ENCODE results near the gene ENDOU. TPM values are rescaled to one million over a fixed set of nuclear protein-coding genes. Genes with fewer than 3 reads are reported as not detected.

Gene ENDOU
- total RNA-seq, 4 donors from 2014 or later, result 2.1 to 2.7 (median 2.2) TPM

- DNase-seq (ENCODE audit: low spot score), result no peak
- no peak for ATAC-seq (ENCODE audit: low FRiP score)
- TF ChIP-seq CTCF (IDR thresholded peaks at IDR 0.05), result no peak
Observed at GRCh38 chr12:47743311-47743860, 18.1 kb upstream of the ENDOU start.

GRCh38 chr12:47742253-47742825, 17.0 kb upstream of the ENDOU start:
- peak in 2 of 3 donors; percentile 79 to 95 for TF ChIP-seq CTCF (IDR thresholded peaks at IDR 0.05)
- DNase-seq (ENCODE audit: low spot score) (peak; percentile 80), ATAC-seq (ENCODE audit: low FRiP score) (no peak)

GRCh38 chr12:47741340-47741703, 16.0 kb upstream of the ENDOU start:
- peak; percentile 39 for DNase-seq (ENCODE audit: low spot score)
- no peak for TF ChIP-seq CTCF (IDR thresholded peaks at IDR 0.05)
- no peak for ATAC-seq (ENCODE audit: low FRiP score)

- peak; percentile 9 for ATAC-seq (ENCODE audit: low FRiP score)
- no peak for TF ChIP-seq CTCF (IDR thresholded peaks at IDR 0.05)
- no peak for DNase-seq (ENCODE audit: low spot score)
Observed at GRCh38 chr12:47740606-47741339, 15.5 kb upstream of the ENDOU start.

GRCh38 chr12:47739979-47740378, 14.7 kb upstream of the ENDOU start:
- ATAC-seq (ENCODE audit: low FRiP score), result no peak
- no peak for TF ChIP-seq CTCF (IDR thresholded peaks at IDR 0.05)
- no peak for DNase-seq (ENCODE audit: low spot score)

- ATAC-seq (ENCODE audit: low FRiP score), result no peak
- no peak for TF ChIP-seq CTCF (IDR thresholded peaks at IDR 0.05)
- DNase-seq (ENCODE audit: low spot score), result no peak
Observed at GRCh38 chr12:47739297-47739696, 14.0 kb upstream of the ENDOU start.
